GM06990 (cell line): ENCODE results near the gene NOC2L.

ENCODE experiments used
- DNase-seq: peaks from one replicate; pipeline ENCODE4 v3.0.0-alpha.2; 2011; ENCODE audit not compliant: insufficient read length; ENCODE audit errors: extremely low read depth
- H3K27me3 ChIP-seq: replicated peaks from 2 replicates; pipeline ENCODE4 v1.6.0; 2011; ENCODE audit warnings: low read length; ENCODE audit not compliant: control insufficient read depth, insufficient read depth
- H3K36me3 ChIP-seq: 2 replicates; pipeline ENCODE4 v1.5.1; 2011; ENCODE audit warnings: low read length; ENCODE audit not compliant: control insufficient read depth, insufficient read depth
- H3K4me3 ChIP-seq: replicated peaks from 2 replicates; pipeline ENCODE4 v1.5.1; 2011; ENCODE audit warnings: low read depth, mild to moderate bottlenecking, control low read depth, low read length
- TF ChIP-seq, protein P1 (sequence below): IDR thresholded peaks from 2 replicates; pipeline ENCODE4 v1.5.1; 2011; ENCODE audit warnings: low read length, control low read depth, mild to moderate bottlenecking, inconsistent platforms; ENCODE audit not compliant: insufficient read depth, poor library complexity, severe bottlenecking

Gene NOC2L

DNA sequence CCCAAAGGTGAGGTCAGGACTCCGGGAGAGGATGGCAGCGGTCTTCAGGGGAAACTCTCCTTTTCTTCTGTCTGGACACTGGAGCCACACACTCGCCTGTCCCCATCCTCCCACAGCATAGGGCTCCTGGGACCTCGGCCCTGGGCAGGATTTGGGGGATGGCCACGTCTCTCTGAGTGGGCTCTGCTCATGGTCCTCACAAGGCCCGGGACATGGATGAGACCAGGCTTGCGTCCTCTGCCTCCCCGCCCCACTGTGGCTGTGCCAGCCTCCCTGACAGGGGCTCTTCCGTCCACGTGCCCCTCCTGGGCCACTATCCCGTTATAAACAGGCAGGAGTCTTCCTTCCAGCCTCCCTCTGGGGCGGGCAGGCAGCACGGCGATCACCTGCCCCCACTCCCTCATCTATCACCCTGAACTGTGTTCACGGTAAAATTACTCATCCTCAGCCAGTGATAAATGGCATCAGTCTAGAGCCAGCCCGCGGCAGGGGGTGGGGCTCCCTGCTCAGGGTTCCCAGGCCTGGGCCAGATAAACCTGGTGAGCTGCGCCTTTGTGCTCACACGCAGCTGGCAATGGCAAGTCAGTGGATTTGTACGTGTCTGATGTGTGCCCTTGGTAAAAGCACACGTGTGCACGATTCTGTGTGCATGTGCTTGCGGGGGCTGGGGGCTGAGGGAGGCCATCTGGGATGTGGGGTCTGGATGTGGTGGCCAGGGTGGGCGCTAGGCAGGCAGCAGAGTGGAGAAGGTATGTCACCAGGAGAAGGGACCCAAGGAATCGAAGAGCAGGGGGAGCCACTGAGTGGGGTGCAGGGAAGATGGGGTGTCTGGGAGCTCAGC, 48.0 kb downstream of the NOC2L start:
- peak; percentile 2 for DNase-seq
- Histone ChIP-seq H3K36me3 (no peaks in the 10 kb centered on the region), H3K27me3 (no peaks in the 10 kb centered on the region; the same call in 1 of the 2 replicates), H3K4me3 (no peak overlapping the region)
- TF ChIP-seq, protein P1, sequence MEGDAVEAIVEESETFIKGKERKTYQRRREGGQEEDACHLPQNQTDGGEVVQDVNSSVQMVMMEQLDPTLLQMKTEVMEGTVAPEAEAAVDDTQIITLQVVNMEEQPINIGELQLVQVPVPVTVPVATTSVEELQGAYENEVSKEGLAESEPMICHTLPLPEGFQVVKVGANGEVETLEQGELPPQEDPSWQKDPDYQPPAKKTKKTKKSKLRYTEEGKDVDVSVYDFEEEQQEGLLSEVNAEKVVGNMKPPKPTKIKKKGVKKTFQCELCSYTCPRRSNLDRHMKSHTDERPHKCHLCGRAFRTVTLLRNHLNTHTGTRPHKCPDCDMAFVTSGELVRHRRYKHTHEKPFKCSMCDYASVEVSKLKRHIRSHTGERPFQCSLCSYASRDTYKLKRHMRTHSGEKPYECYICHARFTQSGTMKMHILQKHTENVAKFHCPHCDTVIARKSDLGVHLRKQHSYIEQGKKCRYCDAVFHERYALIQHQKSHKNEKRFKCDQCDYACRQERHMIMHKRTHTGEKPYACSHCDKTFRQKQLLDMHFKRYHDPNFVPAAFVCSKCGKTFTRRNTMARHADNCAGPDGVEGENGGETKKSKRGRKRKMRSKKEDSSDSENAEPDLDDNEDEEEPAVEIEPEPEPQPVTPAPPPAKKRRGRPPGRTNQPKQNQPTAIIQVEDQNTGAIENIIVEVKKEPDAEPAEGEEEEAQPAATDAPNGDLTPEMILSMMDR, result no peak

- peak; percentile 7 for DNase-seq
- no peaks in the 10 kb centered on the region; the same call in 1 of the 2 replicates for H3K27me3 ChIP-seq
- no peak overlapping the region for H3K4me3 ChIP-seq
- TF ChIP-seq, protein P1, result no peak
- H3K36me3 ChIP-seq, result no peaks in the 10 kb centered on the region
Observed at GRCh38 chr1:910311-910880, 48.7 kb downstream of the NOC2L start.

GRCh38 chr1:909861-910310, 49.2 kb downstream of the NOC2L start:
- TF ChIP-seq, protein P1, result no peak
- Histone ChIP-seq H3K4me3 (no peak overlapping the region), H3K27me3 (no peaks in the 10 kb centered on the region; the same call in 1 of the 2 replicates), H3K36me3 (no peaks in the 10 kb centered on the region)
- DNase-seq, result peak; percentile 0

- TF ChIP-seq, protein P1, result no peak
- Histone ChIP-seq H3K36me3 (no peaks in the 10 kb centered on the region), H3K27me3 (no peaks in the 10 kb centered on the region; the same call in 1 of the 2 replicates), H3K4me3 (no peak overlapping the region)
- DNase-seq, result no peak
Observed at GRCh38 chr1:908661-909060, 50.4 kb downstream of the NOC2L start.

DNA sequence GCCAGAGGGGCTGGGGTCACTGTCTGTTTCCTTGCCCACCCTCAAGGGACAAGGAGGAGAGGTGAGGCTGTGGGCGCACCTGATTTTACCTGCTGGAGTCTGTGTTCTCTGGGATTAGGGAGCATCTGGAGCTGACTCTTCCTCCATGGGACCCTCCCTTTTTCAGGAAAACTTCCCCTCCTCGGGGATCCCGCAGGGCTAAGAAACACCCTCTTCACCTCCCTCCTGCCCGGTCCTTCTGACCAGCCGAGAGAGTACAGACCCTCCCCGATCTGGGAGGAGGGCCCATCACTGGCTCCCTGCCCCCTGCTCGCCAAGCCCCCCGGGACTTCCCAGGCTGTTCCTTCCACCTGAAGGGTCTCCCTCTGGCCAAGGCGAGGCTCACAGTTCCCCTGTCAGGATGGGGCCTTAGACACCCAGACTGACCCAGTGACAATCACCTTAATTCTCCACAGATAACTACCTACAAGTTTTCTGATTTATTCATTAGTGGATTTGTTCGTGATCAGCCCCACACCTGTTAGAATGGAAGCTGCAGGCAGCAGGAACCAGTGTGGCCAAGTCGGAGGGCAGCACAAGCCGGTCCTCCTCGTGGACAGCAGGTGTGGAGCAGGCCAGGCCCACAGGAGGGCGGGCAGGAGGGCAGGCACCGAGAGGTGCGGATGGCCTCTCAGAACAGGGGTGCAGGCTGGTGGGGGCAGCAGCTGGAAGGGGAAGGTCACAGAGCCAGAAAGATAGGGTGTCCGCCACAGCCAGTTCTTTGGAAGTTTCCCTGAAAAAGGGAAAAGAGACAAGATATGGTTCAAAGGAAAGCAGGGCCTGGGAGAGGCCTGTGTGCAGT, 51.2 kb downstream of the NOC2L start:
- Histone ChIP-seq H3K36me3 (no peaks in the 10 kb centered on the region), H3K4me3 (no peak overlapping the region), H3K27me3 (no peaks in the 10 kb centered on the region; the same call in 1 of the 2 replicates)
- DNase-seq, result peak; percentile 3
- TF ChIP-seq, protein P1, result no peak
